ENCODE results near the gene CELF5.
"Not testable (repeated sequence)": the region's sequence is repeated elsewhere in the genome, so short reads cannot be mapped to it uniquely, and the experiment has no call there.

CELF5 gene

GRCh38 chr19:3294080-3294850 lies 69.8 kb downstream of the CELF5 start:
- no peak overlapping the region for H3K4me3 ChIP-seq (replicated peaks; ENCODE audit: low read depth, low read length)
- TF ChIP-seq, protein P1, sequence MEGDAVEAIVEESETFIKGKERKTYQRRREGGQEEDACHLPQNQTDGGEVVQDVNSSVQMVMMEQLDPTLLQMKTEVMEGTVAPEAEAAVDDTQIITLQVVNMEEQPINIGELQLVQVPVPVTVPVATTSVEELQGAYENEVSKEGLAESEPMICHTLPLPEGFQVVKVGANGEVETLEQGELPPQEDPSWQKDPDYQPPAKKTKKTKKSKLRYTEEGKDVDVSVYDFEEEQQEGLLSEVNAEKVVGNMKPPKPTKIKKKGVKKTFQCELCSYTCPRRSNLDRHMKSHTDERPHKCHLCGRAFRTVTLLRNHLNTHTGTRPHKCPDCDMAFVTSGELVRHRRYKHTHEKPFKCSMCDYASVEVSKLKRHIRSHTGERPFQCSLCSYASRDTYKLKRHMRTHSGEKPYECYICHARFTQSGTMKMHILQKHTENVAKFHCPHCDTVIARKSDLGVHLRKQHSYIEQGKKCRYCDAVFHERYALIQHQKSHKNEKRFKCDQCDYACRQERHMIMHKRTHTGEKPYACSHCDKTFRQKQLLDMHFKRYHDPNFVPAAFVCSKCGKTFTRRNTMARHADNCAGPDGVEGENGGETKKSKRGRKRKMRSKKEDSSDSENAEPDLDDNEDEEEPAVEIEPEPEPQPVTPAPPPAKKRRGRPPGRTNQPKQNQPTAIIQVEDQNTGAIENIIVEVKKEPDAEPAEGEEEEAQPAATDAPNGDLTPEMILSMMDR (IDR thresholded peaks at IDR 0.05; ENCODE audit: low read length, missing control alignments) = no peak
- DNase-seq (ENCODE audit: low read depth) = no peak

- TF ChIP-seq, protein P1 (IDR thresholded peaks at IDR 0.05; ENCODE audit: low read length, missing control alignments) = no peak
- no peak overlapping the region for H3K4me3 ChIP-seq (replicated peaks; ENCODE audit: low read depth, low read length)
- no peak for DNase-seq (ENCODE audit: low read depth)
Measured at GRCh38 chr19:3295581-3295980, 71.1 kb downstream of the CELF5 start.

GRCh38 chr19:3296034-3296433 lies 71.6 kb downstream of the CELF5 start:
- no peak for DNase-seq (ENCODE audit: low read depth)
- no peak overlapping the region for H3K4me3 ChIP-seq (replicated peaks; ENCODE audit: low read depth, low read length)
- TF ChIP-seq, protein P1 (IDR thresholded peaks at IDR 0.05; ENCODE audit: low read length, missing control alignments) = no peak

GRCh38 chr19:3296446-3296845 lies 72.0 kb downstream of the CELF5 start:
- TF ChIP-seq, protein P1 (IDR thresholded peaks at IDR 0.05; ENCODE audit: low read length, missing control alignments) = no peak
- no peak for DNase-seq (ENCODE audit: low read depth)
- no peak overlapping the region for H3K4me3 ChIP-seq (replicated peaks; ENCODE audit: low read depth, low read length)

DNA sequence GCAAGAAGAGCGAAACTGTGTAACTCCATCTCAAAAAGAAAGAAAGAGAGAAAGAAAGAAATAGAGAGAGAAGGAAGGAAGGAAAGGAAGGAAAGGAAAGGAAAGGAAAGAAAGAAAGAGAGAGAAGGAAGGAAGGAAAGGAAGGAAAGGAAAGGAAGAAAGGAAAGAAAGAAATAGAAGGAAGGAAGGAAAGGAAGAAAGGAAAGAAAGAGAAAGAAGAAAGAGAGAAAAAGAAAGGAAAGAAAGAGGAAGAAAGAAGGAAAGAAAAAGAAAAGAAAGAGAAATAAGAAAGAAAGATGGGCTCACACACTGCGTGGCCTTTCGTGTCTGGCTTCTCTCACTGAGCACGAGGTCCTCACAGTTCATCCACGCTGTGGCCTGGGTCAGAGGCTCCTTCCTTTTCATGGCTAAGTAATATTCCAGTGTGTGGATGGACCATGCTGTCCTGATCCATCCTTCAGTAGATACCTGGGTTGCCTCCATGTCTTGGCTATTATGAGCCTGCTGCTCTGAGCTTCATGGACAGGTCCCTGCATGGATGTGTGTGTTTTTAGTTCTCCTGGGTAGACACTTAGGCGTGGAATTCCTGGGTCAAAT lies 74.5 kb downstream of the CELF5 start:
- TF ChIP-seq, protein P1 (IDR thresholded peaks at IDR 0.05; ENCODE audit: low read length, missing control alignments) = no peak
- H3K4me3 ChIP-seq (replicated peaks; ENCODE audit: low read depth, low read length) = no peak overlapping the region
- no peak for DNase-seq (ENCODE audit: low read depth)

DNA sequence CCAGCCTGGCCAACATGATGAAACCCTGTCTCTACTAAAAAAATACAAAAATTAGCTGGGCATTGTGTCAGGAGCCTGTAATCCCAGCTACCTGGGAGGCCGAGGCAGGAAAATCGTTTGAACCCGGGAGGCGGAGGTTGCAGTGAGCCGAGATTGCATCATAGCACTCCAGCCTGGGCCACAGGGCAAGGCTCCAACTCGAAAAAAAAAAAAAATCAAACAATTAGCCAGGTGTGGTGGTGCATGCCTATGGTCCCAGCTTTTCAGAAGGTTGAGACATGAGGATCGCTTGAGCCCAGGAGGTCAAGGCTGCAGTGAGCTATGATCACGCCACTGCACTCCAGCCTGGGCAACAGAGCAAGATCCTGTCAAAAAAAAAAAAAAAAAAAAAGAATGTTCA lies 76.1 kb downstream of the CELF5 start:
- not testable (repeated sequence) for DNase-seq (ENCODE audit: low read depth); H3K4me3 ChIP-seq (replicated peaks; ENCODE audit: low read depth, low read length)

- TF ChIP-seq, protein P1 (IDR thresholded peaks at IDR 0.05; ENCODE audit: low read length, missing control alignments) = no peak
- DNase-seq (ENCODE audit: low read depth) = no peak
- H3K4me3 ChIP-seq (replicated peaks; ENCODE audit: low read depth, low read length) = no peak overlapping the region
Measured at GRCh38 chr19:3302755-3303154, 78.3 kb downstream of the CELF5 start.

All from fibroblast of pulmonary artery (primary cell).